ENCODE measurements around the gene PDLIM5. TPM values are rescaled to one million over a fixed set of nuclear protein-coding genes. Genes with fewer than 3 reads are reported as not detected.
"Not testable (repeated sequence)": the region's sequence is repeated elsewhere in the genome, so short reads cannot be mapped to it uniquely, and the experiment has no call there.

The PDLIM5 gene
- total RNA-seq, 2 donors from 2014 or later: 598 to 841 TPM

DNA sequence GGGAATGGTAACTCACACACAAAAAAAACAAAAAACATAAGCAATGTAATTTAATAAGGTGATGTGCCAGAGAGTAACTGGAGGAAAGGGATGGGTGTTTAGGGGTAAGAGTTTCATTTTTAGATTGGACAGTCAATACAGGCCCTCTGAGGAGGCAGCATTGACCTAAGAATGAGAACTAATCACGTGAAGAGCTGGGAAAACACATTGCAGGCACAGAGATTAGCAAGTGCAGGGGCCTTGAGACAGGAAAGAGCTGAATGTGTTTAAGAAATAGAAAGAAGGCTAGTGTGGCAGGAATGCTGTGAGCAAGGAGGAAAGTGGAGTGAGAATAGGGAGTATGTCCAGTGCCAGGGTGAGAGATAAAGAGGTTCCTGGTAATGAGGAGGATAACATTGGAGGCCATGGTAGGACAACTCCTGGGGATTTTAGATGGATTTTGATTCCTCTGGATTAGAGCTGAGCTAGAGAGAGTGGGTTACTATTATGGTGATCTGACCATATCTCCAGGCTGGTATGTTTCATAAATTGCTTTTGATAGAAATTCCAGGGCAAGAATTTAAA is 17.6 kb downstream of the PDLIM5 start:
- no peak overlapping the region for H3K4me3 ChIP-seq

DNA sequence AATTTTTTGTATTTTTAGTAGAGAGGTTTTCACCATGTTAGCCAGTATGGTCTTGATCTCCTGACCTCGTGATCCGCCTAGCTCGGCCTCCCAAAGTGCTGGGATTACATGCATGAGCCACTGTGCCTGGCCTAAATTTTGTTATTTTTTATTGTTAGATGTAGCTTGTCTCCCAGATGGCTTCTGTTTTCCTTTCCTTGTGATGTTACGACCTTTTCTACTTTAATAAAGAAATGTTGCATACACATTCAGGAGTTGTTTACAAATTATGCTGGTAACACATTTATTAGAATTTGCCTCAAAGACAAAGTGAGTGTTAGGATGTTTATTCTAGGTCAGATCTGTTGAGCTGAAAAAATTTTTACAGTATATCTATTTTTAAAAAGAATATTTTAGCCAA is 18.4 kb downstream of the PDLIM5 start:
- Histone ChIP-seq H3K27me3 (no peaks in the 10 kb centered on the region), H3K4me3 (no peak overlapping the region), H3K9me3 (no peaks in the 10 kb centered on the region), H3K4me1 (peaks cover 0 to 64% of the 10 kb centered on the region in 2 donors), H3K27ac (peak overlapping the region in 1 of 2 donors; percentile 47), H3K36me3 (peaks cover 11% of the 10 kb centered on the region)
- TF ChIP-seq, protein P1, sequence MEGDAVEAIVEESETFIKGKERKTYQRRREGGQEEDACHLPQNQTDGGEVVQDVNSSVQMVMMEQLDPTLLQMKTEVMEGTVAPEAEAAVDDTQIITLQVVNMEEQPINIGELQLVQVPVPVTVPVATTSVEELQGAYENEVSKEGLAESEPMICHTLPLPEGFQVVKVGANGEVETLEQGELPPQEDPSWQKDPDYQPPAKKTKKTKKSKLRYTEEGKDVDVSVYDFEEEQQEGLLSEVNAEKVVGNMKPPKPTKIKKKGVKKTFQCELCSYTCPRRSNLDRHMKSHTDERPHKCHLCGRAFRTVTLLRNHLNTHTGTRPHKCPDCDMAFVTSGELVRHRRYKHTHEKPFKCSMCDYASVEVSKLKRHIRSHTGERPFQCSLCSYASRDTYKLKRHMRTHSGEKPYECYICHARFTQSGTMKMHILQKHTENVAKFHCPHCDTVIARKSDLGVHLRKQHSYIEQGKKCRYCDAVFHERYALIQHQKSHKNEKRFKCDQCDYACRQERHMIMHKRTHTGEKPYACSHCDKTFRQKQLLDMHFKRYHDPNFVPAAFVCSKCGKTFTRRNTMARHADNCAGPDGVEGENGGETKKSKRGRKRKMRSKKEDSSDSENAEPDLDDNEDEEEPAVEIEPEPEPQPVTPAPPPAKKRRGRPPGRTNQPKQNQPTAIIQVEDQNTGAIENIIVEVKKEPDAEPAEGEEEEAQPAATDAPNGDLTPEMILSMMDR (IDR thresholded peaks at IDR 0.05): no peak
- no peak for DNase-seq (ENCODE audit: low spot score)

More for the DNA sequence above, 17.6 kb downstream of the PDLIM5 start:
- H3K4me1 ChIP-seq: peaks cover 0 to 63% of the 10 kb centered on the region in 2 donors
- peak overlapping the region; percentile 44 to 47 for H3K27ac ChIP-seq
- H3K9me3 ChIP-seq: no peaks in the 10 kb centered on the region
- peaks cover 11% of the 10 kb centered on the region for H3K36me3 ChIP-seq
- no peak for DNase-seq (ENCODE audit: low spot score)
- TF ChIP-seq, protein P1 (IDR thresholded peaks at IDR 0.05): no peak
- no peaks in the 10 kb centered on the region for H3K27me3 ChIP-seq

DNA sequence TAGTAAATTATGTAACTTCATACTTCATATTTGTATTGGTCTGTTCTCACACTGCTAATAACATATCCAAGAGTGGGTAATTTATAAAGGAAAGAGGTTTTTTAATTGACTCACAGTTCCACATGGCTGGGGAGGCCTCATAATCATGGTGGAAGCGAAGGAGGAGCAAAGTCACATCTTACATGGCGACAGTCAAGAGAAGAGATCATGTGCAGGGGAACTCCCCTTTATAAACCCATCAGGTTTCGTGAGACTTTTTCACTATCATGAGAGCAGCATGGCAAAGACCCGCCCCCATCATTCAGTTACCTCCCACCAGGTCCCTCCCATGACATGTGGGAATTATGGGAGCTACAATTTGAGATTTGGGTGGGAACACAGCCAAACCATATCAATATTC is 19.0 kb downstream of the PDLIM5 start:
- not testable (repeated sequence) for DNase-seq (ENCODE audit: low spot score); H3K4me3 ChIP-seq; H3K9me3 ChIP-seq; H3K27me3 ChIP-seq; H3K27ac ChIP-seq
- Histone ChIP-seq H3K4me1 (peaks cover 0 to 65% of the 10 kb centered on the region in 2 donors), H3K36me3 (peaks cover 11% of the 10 kb centered on the region)

DNA sequence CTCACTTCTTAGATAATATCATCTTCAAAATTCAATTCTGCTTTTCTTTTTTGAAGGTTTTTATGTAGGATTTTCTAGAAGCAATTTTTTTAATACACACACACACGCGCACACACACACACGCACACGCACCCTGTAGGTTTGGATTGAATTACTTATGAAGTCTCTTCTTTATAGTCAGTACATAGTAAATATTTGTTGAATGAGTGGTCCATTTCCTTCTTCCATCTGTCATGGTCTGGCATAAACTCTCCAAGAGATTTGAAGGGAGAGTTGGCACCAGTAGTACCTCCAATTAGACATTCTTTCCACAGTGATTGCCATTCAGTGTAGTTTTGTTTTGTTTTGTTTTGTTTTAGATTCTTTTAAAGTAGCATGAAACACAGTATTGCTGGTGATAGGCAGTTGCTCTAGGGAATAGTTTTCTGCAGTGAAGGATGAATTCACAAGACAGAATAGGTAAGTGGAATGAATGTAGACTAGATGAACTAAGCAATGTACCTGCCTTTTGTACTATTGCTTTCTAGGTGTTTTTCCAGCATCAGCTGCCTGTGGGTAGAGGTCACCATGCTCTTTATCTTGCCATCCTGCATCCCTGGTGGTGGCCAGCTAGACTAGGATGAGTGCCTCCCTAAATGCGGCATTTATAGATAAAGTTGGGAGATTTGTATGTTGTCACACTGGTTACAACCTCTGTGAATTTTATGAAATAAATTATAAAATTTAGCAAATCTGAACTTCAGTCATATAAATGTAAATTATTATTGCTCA is 20.5 kb downstream of the PDLIM5 start:
- no peak for DNase-seq (ENCODE audit: low spot score)
- Histone ChIP-seq H3K4me1 (peaks cover 0 to 69% of the 10 kb centered on the region in 2 donors), H3K27ac (peak overlapping the region in 1 of 2 donors; percentile 53), H3K27me3 (no peaks in the 10 kb centered on the region), H3K36me3 (peaks cover 7% of the 10 kb centered on the region), H3K4me3 (no peak overlapping the region), H3K9me3 (no peaks in the 10 kb centered on the region)
- TF ChIP-seq, protein P1 (IDR thresholded peaks at IDR 0.05): no peak

DNA sequence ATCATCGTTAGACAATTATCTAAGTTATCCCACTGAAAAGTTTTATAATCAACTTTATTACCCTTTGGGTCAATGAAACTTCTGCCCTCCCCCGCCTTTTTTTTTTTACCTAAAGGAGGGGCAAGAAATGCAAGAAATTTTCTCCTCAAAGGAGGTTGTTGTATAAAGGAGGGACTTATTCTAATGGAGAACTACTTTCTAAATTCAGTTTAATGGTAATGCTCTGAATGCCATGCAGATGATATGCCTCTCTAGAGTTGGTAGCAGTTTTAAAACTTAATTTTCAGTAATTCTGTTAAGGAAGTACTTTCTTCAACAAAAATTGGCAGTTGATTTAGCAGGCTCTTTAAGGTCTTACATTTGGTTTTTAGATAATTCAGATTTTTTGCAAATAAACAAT is 23.3 kb downstream of the PDLIM5 start:
- H3K27ac ChIP-seq: no peak overlapping the region
- no peaks in the 10 kb centered on the region for H3K9me3 ChIP-seq

DNA sequence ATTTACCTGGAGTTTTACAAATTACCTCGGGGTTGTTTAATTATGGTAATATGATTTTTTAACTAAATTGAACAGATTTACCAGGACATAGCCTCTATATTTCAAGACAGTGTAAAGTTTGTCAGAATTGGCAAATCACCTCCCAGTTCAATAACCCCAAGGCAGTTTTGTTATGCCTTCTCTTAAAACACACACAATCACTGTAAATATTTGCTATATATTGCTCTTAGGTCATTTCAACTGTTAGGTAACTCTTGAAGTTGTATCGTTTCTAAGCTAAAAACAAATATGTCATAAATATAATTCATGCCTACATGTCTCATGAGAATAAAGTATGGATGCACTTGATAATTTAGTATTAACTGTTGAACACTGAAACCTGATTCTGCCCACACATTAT is 24.1 kb downstream of the PDLIM5 start:
- H3K27ac ChIP-seq: no peak overlapping the region
- no peak for DNase-seq (ENCODE audit: low spot score)
- TF ChIP-seq, protein P1 (IDR thresholded peaks at IDR 0.05): no peak
- peaks cover 0 to 75% of the 10 kb centered on the region in 2 donors for H3K4me1 ChIP-seq
- H3K9me3 ChIP-seq: no peaks in the 10 kb centered on the region
- no peaks in the 10 kb centered on the region for H3K36me3 ChIP-seq
- no peaks in the 10 kb centered on the region for H3K27me3 ChIP-seq
- H3K4me3 ChIP-seq: no peak overlapping the region

More for the DNA sequence above, 23.3 kb downstream of the PDLIM5 start:
- Histone ChIP-seq H3K36me3 (no peaks in the 10 kb centered on the region), H3K4me3 (no peak overlapping the region), H3K4me1 (peaks cover 0 to 67% of the 10 kb centered on the region in 2 donors), H3K27me3 (no peaks in the 10 kb centered on the region)
- TF ChIP-seq, protein P1 (IDR thresholded peaks at IDR 0.05): no peak
- no peak for DNase-seq (ENCODE audit: low spot score)

Data from right atrium auricular region (tissue), 2 donors.